Gastroesophageal sphincter (tissue), 3 donors: ENCODE measurements around the gene UGT2B7.
"Not testable (repeated sequence)": the region's sequence is repeated elsewhere in the genome, so short reads cannot be mapped to it uniquely, and the experiment has no call there.

Source experiments
- POLR2AphosphoS5 ChIP-seq: sonication (generic); formaldehyde crosslinking; IDR thresholded peaks from one replicate; pipeline ENCODE4 v1.6.1; 2017; ENCODE audit warnings: antibody characterized with exemption
- TF ChIP-seq, protein P1 (sequence below), 4 experiments: fragments of 200-600 bp in 2 of 4; fragments of 450-650 bp in 2 of 4; sonication (generic) in 1 of 4; IDR thresholded peaks; one replicate each; pipeline ENCODE4 v1.5.1; 2017 to 2019; ENCODE audit warnings: antibody characterized with exemption in 4 of 4, mild to moderate bottlenecking in 2 of 4, moderate library complexity in 2 of 4

DNA sequence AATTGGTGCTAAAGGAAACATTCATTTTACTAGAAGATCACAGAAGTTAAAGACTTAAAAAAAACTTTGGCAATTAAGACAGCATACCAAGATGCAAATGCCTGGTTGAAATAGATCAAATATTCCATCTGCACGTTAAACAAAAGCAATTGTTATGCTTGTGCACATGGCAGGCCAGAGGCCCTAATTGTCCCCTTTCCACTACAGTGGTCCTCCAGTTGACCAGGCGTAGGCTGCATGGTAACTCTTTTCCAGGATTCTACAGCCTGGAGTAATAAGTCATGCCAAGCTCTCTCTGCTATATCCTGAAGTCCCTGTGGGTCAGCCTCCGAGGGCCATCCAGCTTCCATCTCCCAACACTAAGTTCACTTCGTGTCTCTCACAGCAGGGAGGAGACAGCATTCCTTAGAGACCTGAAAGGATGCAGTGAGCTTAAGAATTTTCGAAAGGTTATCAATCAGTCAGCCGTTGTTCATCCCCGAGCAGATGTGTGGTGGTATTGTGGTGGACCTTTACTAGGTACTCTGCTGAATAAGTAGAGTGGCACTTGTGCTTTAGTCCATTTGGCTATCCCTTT is 42.9 kb upstream of the UGT2B7 start:
- TF ChIP-seq, protein P1, sequence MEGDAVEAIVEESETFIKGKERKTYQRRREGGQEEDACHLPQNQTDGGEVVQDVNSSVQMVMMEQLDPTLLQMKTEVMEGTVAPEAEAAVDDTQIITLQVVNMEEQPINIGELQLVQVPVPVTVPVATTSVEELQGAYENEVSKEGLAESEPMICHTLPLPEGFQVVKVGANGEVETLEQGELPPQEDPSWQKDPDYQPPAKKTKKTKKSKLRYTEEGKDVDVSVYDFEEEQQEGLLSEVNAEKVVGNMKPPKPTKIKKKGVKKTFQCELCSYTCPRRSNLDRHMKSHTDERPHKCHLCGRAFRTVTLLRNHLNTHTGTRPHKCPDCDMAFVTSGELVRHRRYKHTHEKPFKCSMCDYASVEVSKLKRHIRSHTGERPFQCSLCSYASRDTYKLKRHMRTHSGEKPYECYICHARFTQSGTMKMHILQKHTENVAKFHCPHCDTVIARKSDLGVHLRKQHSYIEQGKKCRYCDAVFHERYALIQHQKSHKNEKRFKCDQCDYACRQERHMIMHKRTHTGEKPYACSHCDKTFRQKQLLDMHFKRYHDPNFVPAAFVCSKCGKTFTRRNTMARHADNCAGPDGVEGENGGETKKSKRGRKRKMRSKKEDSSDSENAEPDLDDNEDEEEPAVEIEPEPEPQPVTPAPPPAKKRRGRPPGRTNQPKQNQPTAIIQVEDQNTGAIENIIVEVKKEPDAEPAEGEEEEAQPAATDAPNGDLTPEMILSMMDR (IDR thresholded peaks at IDR 0.05): not testable (repeated sequence)
- not testable (repeated sequence) for TF ChIP-seq POLR2AphosphoS5
